ENCODE data around the gene TCP11.

TCP11 gene

DNA sequence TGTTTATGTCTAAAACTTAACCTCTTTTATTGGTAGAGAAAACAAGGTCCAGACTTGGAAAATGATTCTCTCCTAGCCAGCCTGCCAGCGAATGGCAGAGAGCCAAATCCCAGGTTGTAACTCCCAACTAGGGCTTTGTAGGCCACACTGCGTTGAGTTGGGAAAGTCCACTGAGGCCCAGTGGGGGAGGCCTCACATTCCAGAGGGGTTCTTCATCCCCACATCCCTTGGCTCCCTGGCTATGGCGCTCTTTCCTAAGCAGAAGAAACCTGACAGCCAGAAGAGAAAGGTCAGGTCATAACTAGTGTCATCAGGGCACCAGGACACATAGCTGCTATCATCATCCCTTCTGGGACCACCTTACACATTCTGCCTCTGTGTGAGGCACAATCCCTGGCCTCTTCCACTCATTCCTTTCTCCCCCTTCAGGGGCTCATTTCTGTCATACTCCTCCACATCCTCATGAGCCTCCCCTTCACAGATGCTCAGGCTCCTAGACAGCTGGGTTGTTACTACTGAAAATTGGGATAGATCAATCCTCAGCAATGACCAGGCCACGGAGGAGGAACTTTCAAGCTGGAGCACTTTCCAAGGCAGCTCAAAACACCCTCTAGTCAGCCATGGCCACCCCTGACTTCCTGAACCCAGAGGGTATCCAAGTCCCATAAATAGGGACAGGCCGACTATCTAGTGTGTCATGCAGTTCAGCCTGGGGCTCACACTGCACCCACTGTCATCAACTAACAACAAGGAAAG is 48.6 kb downstream of the TCP11 start:
- peak; percentile 88 for DNase-seq (ENCODE audit: low read depth)

DNA sequence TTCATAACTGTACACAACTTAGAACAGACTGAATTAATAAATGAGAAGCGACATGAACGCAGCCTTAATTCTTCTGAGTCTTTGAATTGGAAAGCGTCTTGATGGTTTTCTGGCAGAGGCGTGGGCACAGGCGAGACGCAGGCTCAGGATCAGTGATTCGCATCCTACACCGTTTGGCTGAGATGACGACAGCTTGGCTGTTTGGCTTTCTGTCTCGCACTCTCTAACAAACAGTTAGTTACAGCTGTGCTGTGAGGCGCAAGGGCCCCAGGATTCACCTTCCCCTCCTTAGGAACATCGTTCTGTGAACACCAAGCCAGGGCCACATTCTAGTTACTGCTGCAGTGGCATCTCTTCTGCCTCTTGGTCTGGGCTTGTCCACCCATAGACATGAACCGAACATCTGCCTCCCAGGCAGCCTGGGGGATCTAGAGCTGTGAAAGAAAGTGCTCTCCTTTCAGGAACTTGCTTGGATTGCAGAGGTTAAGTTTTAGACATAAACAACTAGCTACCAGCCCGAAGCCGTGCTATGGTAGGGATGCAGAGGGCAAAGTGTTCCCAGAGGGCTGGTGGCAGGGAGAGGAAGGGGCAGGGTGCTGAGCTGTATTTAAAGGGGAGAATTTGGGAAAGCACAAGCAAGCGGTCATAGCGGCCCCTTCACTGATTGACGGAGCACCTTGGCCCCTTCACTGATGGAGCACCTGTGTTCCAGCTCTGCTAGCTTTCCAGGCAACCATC is 49.6 kb downstream of the TCP11 start:
- DNase-seq (ENCODE audit: low read depth) = peak; percentile 37

DNA sequence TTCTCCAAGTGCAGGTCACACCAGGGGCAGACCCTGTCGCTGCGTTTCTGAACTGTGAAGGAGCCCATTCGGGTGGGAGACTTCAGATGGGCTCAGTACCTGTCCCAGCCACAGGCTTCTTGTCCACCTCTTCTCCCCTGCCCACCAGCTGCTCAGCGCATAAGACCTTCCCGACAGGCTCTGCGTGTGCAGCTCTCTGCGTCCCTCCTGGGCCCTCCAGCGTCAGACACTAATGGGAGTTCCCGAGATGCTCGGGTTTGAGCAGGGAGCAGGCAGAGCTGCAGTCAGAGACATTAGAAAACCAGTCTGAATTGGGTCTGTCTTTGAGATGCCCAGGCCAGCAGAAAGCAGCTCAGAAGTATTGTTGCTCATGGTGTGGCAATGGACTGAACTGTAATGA is 50.4 kb downstream of the TCP11 start:
- no peak for DNase-seq (ENCODE audit: low read depth)

DNA sequence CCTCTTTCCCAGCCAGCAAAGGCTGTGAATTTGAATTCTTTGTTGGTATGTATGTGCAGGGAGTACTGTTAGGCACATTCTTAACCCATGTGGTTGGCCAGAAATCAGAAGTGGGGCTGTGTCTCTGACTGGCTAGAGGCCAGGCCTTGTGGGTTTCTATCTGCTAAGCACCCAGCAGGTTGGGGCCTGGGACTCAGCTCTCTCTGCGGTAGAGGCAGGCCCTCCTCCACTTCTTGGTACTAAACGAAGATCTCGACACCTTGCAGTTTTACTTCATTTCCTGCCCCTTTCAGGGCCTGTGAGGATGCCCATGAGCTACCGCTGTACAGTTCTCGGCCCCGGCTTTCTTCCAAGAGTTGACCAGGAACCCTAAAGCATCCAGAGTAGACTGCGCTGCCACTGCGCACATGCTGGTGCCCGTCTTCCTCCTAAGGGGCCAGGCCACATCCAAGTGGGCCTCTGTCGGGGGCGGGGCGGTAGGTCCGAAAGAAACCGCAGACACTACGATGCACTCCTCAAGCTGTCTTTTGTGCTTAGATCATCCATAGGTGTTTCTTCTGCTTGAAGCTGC is 51.1 kb downstream of the TCP11 start:
- peak; percentile 93 for DNase-seq (ENCODE audit: low read depth)

DNA sequence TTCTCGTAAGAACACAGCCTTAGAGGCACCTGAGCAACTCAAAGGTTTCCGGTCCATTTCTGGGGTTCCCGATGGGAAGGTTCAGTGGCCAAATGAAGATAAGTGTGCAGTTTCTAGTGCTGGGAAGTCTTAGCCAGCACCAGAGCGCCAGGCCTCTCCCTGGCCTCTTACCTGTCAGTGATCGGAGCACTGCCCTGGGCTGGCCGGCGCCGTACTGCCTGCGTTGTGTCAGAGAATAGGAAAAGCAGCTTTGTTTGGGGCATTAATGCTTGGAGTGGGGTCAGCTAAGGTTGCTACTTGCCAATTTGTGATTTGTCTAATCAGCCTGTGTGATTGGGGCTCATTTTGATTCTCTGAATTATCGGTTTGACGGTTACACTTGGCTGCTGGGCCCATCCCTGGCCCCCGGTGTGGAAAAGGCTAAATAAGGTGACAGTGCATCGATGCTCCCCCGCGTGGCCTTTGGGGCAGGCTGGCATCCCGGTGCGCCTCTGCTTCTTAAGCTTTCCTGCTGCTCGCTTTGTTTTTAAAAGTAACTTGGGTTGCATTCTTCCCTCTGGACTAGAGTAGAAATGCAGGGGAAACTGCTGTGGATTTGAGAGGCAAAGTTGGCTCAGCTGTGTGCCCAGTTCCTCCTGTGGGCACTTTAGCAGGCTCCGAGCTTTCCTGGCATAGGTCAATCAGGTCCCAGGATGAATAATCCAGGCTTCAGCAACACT is 51.8 kb downstream of the TCP11 start:
- no peak for DNase-seq (ENCODE audit: low read depth)

DNA sequence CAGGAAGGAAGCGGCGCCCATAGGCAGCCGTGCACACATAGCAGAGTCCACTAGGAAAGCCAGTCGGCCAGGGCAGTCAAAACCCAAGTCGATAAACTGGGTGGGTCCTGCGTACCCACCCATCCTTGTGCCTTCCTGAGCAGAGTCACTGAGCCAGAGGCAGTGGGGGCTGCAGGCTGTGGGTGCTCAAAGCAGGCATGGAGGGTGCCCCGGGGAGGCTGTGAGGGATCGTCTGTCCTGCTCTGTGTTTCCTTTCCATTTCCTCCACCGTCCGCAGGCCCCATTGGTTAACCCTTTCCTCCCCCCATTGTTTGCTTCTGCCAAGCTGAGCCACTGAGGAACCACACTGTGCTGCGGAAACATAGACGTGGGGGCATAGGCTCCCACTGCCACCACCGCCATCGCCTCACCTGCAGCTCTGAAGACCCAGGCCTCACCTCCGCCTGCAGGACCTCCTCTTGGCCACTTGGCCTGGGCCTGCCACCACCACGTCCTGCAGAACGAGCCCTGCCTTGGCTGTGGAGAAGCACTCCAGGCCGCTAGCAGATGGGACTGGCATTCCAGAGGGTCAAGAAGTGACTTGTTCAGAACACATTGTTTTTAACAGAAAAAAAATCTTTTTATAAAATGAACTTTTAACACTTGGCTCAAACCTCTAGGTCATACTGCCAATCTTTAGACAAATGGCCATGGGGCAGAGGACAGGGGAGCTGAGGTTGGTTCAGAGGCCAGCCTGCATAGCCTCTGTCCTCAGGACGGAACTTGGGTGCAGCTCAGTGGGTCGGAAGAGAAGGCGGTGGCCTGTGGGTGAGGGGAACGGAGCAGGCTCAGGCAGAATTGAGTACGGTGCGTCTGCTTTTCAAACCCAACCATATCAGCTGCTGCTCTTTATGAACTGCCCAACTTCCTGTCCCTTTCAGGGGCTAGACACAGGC is 52.6 kb downstream of the TCP11 start:
- no peak for DNase-seq (ENCODE audit: low read depth)

DNA sequence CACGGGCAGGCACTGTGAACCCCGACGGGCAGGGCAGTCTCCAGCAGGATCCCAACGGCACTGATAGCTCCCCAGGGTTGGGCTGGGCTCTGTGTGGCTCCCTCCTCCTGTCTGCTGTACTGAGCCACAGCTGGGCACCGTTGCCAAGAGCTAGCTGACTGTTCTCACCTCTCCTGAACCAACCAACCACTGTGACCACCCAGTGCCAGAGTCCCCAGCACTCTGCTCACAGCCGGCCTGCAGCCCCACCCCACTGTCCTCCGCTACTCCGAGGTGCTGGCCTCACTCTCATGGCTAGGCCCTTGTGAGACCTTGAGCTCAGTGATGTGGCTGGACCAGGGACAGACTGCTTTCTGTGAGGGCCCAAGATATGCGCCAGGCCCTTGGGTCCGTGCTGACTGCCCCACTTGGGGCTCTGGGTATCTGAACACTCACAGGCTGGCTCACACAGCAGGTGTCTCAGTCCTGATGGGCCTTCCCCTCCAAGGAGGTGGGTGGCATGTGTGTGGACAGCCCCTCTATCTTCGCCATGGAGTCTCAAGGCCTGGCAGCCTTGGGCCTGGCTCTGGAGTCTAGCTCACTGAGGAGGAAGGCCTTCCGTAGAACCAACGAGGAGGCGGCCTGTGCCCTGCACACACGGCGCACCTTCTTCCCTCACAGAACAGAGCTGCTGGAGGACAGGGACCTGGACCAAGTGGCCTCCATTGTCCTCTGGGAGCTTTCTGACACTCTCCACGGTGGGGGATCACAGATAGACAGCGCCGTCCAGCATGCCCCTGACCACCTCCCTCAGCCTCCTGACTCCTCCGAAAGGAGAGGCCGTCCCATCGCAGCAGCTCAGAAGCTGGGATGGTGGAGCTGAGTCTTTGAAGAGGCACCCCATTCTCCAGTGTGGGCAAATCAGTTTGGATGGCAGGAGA is 53.5 kb downstream of the TCP11 start:
- no peak for DNase-seq (ENCODE audit: low read depth)

DNA sequence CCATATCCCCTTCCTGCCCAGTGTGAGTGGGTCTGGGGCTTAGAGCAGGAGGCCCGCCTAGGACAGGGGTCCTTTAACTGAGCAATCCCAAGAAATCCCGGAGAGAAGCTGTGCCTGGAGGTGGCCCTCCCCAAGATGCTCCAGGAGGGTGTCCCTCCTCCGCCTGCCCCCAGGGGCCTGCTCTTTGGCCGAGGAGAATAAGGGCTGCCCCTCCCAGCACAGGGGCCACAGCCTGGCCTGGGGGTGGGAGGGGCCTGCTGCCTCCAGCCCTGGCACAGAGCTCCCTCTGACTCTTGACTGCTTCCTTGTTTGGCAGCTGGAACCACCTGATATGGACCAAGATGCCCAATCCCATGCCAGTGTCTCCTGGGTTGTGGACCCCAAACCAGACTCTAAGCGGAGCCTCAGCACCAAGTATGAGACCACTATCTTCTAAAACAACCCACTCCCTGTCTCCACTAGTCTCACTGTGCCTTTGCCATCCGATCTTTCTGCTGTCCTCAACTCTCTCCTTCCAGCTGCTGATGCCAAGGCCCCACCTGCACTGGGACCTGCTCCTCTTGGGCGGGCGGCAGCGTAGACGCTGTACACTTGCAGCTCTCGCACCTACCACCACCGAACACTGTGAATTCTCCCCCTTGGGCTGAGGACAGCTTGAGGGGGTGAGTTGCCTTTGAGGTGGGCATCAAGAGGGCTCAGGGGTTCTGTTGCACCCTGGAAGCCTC is 54.3 kb downstream of the TCP11 start:
- DNase-seq (ENCODE audit: low read depth) = no peak

DNA sequence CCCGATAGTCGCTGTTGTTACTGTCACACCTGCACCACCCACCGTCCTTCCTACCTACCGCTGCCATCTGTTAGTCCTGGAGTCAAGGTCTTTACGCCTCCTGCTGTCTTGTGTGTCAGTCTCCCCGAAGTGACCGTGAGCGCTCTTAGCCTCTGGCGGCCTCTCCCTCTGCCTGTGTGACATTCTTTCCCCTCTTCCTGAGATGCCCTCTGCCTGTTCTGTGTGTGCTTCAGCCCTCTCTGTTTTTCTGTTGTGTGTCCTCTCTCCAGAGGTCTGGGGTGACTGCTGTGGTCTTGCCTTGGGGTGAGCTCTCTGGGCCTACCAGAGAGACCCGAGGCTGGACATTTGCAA is 54.9 kb downstream of the TCP11 start:
- DNase-seq (ENCODE audit: low read depth) = no peak

DNA sequence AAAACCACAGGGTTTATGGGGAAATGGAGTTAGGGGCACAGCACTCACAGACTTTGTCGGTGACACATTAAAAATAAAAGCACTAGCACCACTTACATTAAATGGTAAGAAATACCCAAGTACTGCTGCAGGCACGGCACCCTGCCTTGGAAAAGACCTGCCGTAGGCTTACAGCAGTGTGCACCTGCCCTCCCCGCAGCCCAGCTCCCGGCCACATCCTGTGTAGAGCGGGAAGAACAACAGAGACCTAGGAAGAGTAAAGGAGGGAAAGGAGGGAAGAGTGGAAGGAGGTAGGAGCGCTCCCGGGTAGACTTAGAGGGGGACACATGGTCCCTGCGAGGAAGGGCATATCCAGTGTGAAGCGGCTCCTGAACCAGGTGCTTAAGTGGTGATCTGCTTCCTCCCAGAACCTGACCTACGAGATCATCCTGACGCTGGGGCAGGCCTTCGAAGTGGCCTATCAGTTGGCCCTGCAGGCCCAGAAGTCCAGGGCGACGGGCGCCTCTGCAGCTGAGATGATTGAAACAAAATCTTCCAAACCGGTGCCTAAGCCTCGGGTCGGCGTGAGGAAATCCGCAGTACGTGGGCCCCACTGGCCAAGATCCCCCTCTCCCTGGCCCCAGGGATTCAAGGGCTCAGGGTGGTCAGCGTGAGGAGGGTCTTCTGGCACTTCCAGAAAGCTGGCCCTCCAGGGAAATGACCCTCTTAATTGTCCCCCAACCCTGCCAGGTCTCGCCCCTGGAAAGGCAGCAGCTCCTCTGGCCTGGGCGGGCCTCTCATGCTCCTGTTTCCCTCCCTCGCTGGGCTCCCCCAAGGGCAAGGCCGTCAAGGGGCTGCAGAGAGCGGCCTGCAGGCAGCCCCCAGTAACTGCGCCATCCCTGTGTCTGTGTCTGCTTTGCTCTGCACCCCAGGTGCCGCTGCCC is 55.5 kb downstream of the TCP11 start:
- no peak for DNase-seq (ENCODE audit: low read depth)

DNA sequence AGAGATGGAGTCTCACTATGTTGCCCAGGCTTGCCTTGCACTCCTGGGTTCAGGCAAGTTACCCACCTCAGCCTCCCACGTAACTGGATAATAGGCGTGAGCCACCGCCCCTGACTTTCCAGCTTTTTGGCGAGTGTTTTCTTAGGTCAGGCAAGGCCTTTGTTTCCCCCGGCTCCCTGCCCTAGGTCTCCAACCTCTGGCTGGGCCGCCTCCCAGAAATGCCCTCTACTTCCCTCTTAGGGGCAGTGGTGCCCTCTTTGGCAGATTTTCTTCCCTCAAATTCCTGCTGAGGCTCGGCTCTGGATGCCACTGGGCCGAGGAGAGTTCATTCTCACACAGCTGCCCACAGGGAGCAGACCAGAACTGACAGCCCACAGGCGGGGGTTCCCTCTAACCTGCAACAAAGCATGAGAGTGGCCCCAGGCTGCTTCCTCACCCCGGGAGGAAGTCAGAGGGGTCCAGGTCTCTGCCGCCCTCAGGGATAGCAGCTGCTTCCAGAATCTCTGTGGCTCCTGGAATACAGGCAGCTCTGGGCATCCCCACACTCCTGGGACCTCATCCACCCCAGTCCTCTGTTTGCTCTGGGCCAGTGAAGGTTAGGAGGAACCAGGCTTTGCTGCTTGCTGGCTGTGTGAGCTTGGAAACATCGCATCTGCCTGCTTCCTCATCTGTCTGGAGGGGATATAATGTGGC is 56.5 kb downstream of the TCP11 start:
- DNase-seq (ENCODE audit: low read depth) = no peak

DNA sequence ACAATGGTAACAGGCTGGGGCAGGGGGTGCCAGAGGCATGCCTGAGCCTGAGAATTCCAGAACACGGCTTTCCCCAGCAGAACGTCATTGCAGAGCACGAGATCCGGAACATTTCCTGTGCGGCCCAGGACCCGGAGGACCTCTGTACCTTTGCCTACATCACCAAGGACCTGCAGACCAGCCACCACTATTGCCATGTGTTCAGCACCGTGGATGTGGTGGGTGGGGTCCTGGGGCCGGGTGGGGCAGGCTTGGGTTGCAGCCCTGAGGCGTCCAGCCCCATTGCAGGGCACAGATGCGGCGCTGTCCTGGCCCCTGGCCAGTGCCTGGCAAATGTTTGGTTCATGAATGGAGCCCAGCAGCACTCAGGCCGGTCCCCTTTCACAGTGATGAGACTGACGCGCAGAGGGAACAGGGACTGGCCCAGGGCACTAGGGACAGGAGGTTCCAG is 57.1 kb downstream of the TCP11 start:
- no peak for DNase-seq (ENCODE audit: low read depth)

DNA sequence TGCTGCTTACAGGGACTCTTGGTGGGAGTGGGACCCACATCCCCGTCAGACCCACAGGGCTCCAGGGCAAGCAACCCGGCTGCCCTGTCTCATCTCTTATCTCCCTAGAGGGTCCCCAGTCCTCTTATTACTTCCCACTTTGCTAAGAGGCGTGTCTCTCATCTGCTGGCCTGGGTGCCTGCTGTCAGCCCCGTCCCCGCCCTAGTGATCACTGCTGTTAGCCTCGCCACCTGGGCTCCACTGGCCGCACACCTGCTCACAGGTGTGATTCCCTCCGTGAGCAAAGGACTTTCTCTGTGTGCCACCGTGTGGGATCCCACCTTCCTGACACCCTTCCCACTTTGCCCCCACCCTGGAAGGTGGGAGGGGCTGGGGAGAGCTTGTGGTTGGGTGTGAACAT is 57.6 kb downstream of the TCP11 start:
- no peak for DNase-seq (ENCODE audit: low read depth)

DNA sequence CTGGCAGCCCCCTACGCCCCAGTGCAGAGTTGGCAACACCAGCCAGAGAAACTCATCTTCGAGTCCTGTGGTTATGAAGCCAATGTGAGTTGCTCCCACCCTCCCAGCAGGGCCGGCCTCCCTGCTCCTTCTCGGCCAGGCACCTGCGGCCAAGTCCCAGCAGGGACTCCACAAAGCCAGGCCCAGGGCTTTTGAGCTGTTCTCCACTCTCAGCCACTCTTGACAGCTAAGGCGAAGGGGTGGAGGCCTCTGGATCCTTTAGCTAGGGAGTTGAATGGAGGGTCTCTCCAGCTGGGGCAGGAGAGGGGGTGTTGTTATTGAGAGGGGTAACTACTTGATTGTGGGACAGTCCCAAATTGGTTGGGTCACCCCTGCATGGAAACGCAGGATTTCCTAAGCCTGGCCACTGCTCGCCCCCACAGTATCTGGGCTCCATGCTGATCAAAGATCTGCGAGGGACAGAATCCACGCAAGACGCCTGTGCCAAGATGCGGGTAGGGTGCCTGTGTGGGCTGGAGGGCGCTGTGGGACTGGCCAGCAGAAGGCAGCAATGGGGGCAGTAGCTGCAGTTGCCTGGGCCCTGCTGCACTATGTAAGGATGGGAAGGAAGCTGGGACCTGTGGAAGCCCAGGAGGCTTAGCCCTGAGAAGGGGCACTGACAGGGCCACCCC is 58.3 kb downstream of the TCP11 start:
- DNase-seq (ENCODE audit: low read depth) = no peak

DNA sequence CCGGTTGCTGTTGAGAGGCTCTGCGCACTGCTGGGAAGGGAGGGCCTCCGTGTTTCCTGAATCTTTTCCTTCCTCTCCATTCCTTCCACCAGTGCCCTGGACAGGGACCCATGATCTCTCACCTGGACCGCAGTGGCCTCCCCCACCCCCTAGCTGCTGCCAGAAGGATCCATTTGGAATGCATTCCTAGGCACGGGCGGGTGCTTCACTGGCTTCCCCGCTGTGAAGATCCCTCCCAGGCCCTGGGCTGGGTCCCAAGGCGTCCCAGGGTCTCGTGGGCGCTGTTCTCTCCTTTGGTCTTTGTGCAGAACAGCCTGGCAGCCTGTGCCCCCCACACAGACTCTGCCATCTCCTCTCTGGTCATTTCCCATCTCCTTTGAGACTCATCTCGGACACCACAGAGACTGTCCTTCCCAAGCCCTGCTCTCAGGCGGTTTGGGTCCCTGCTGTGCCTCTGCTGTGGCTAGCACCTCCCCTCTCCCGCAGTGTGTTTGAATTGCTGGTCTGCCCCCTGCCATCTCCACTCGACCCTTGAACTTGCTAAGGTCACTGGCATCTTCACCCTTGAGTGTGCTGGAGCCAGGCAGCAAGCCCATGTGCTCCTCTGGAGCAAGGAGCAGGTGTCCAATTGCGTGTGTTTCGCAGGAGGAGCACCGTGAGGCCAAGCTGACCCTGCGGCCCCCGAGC is 59.0 kb downstream of the TCP11 start:
- DNase-seq (ENCODE audit: low read depth) = no peak

DNA sequence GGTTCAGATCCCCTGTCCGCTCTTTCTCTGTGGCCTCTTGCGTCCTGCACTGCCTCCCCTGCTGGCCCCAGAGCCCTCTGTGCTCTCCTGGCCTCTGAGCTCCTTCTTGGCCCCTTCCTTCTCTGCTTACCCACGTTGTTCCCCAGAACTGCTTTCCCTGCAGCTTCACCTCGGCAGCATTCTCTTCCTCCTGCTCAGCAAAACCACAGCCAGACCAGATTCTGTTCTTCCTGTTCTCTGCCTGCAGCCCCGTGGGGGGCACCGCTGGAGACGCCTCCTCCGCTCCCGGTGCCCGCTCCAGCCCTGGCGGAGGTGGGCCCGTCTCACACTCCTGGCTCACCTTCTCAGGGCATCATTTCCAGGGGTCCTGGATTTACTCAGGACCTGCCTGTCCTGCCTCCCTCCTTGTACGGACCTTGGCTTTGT is 59.7 kb downstream of the TCP11 start:
- DNase-seq (ENCODE audit: low read depth) = no peak
